ENCODE measurements around the gene ALPG. TPM values are rescaled to one million over a fixed set of nuclear protein-coding genes. Genes with fewer than 3 reads are reported as not detected.

The ALPG gene
- total RNA-seq, 4 donors from 2014 or later: not detected

GRCh38 chr2:232372231-232373208 lies 34.1 kb upstream of the ALPG start:
- intact Hi-C loops (cut with DNase I; ENCODE audit: low total_unique reads): no loop called here
- no peak for ATAC-seq

GRCh38 chr2:232374356-232374755 lies 32.3 kb upstream of the ALPG start:
- H3K27me3 ChIP-seq: no peaks in the 10 kb centered on the region
- H3K36me3 ChIP-seq: no peaks in the 10 kb centered on the region
- H3K4me1 ChIP-seq: no peaks in the 10 kb centered on the region
- H3K4me3 ChIP-seq: no peak overlapping the region
- no peak overlapping the region for H3K27ac ChIP-seq
- TF ChIP-seq CTCF (IDR thresholded peaks at IDR 0.05 in 4 of 5, conservative IDR thresholded peaks at IDR 0.05 in 1 of 5): no peak
- TF ChIP-seq POLR2A (IDR thresholded peaks at IDR 0.05): no peak
- DNase-seq (no peak), ATAC-seq (no peak)
- in situ Hi-C loops (cut with MboI; ENCODE audit: low sequenced_read_pairs in 4 of 4): no loop called here
- no peaks in the 10 kb centered on the region for H3K9me3 ChIP-seq
- intact Hi-C loops (cut with DNase I; ENCODE audit: low total_unique reads): no loop called here

More at GRCh38 chr2:232372231-232373208, 34.1 kb upstream of the ALPG start:
- H3K27ac ChIP-seq: no peak overlapping the region
- H3K36me3 ChIP-seq: no peaks in the 10 kb centered on the region
- DNase-seq: no peak
- H3K4me3 ChIP-seq: no peak overlapping the region
- no peaks in the 10 kb centered on the region for H3K27me3 ChIP-seq
- in situ Hi-C loops (cut with MboI; ENCODE audit: low sequenced_read_pairs in 4 of 4): no loop called here
- no peaks in the 10 kb centered on the region for H3K9me3 ChIP-seq
- H3K4me1 ChIP-seq: no peaks in the 10 kb centered on the region
- TF ChIP-seq CTCF (IDR thresholded peaks at IDR 0.05 in 4 of 5, conservative IDR thresholded peaks at IDR 0.05 in 1 of 5): no peak
- no peak for TF ChIP-seq POLR2A (IDR thresholded peaks at IDR 0.05)

GRCh38 chr2:232375164-232375563 lies 31.5 kb upstream of the ALPG start:
- no peaks in the 10 kb centered on the region for H3K27me3 ChIP-seq
- H3K4me3 ChIP-seq: no peak overlapping the region
- ATAC-seq (no peak), DNase-seq (no peak)
- no peaks in the 10 kb centered on the region for H3K9me3 ChIP-seq
- intact Hi-C loops (cut with DNase I; ENCODE audit: low total_unique reads): no loop called here
- H3K27ac ChIP-seq: no peak overlapping the region
- TF ChIP-seq CTCF (IDR thresholded peaks at IDR 0.05 in 4 of 5, conservative IDR thresholded peaks at IDR 0.05 in 1 of 5): no peak
- no peak for TF ChIP-seq POLR2A (IDR thresholded peaks at IDR 0.05)
- in situ Hi-C loops (cut with MboI; ENCODE audit: low sequenced_read_pairs in 4 of 4): no loop called here
- H3K36me3 ChIP-seq: no peaks in the 10 kb centered on the region
- no peaks in the 10 kb centered on the region for H3K4me1 ChIP-seq

- Histone ChIP-seq H3K36me3 (no peaks in the 10 kb centered on the region), H3K4me3 (no peak overlapping the region), H3K9me3 (no peaks in the 10 kb centered on the region), H3K27me3 (peaks cover 0 to 2% (median 0%) of the 10 kb centered on the region in 3 donors), H3K27ac (no peak overlapping the region), H3K4me1 (no peaks in the 10 kb centered on the region)
- no peak for ATAC-seq
- DNase-seq: no peak
- intact Hi-C loops (cut with DNase I; ENCODE audit: low total_unique reads): no loop called here
- in situ Hi-C loops (cut with MboI; ENCODE audit: low sequenced_read_pairs in 4 of 4): no loop called here
- TF ChIP-seq CTCF (IDR thresholded peaks at IDR 0.05 in 4 of 5, conservative IDR thresholded peaks at IDR 0.05 in 1 of 5) (no peak), POLR2A (IDR thresholded peaks at IDR 0.05) (no peak)
Observed at GRCh38 chr2:232376260-232376659, 30.4 kb upstream of the ALPG start.
